Lung (tissue), 12 donors: Measurements from ENCODE around the gene ZDHHC20. TPM values are rescaled to one million over a fixed set of nuclear protein-coding genes. Genes with fewer than 3 reads are reported as not detected.
A peak's percentile ranks its signal among the peaks of the same experiment; 100 is the strongest.

ENCODE experiments used
- ATAC-seq: fragments of 200-7000 bp; cut with Tn5 transposase; one replicate; pipeline ENCODE4 v1.9.1; 2020; ENCODE audit warnings: moderate number of reproducible peaks; ENCODE audit not compliant: insufficient read depth, low FRiP score
- DNase-seq, 3 donors: peaks; one replicate each; pipeline ENCODE4 v3.0.0-alpha.2; 2013 to 2017
- H3K27ac ChIP-seq, 2 donors: one replicate each; pipeline ENCODE4 v1.5.1; 2013; ENCODE audit warnings: mild to moderate bottlenecking in 2 of 2, moderate library complexity in 2 of 2, control low read depth in 1 of 2, inconsistent platforms in 1 of 2, low read depth in 1 of 2, low read length in 1 of 2
- H3K27me3 ChIP-seq, 3 donors: one replicate each; pipeline ENCODE4 v1.5.1; 2013; ENCODE audit warnings: low read length in 2 of 3; ENCODE audit not compliant: control insufficient read depth in 3 of 3, insufficient read depth in 3 of 3
- H3K36me3 ChIP-seq, 4 donors: one replicate each; pipeline ENCODE4 v1.5.1; 2013; ENCODE audit warnings: low read length in 4 of 4, mild to moderate bottlenecking in 1 of 4, moderate library complexity in 1 of 4; ENCODE audit not compliant: control insufficient read depth in 4 of 4, insufficient read depth in 4 of 4
- H3K4me1 ChIP-seq, 5 donors: one replicate each; pipeline ENCODE4 v1.5.1; 2013; ENCODE audit warnings: low read length in 5 of 5, mild to moderate bottlenecking in 2 of 5, moderate library complexity in 1 of 5; ENCODE audit not compliant: control insufficient read depth in 5 of 5, insufficient read depth in 5 of 5
- H3K4me3 ChIP-seq: one replicate; pipeline ENCODE4 v1.5.1; 2013; ENCODE audit warnings: mild to moderate bottlenecking, control low read depth, moderate library complexity
- H3K9ac ChIP-seq, 2 donors: one replicate each; pipeline ENCODE4 v1.5.1; 2013; ENCODE audit warnings: low read length in 2 of 2, control low read depth in 1 of 2; ENCODE audit not compliant: insufficient read depth in 1 of 2
- H3K9me3 ChIP-seq, 4 donors: one replicate each; pipeline ENCODE4 v1.5.1; 2013; ENCODE audit warnings: low read length in 3 of 4, mild to moderate bottlenecking in 1 of 4, moderate library complexity in 1 of 4; ENCODE audit not compliant: control insufficient read depth in 4 of 4, insufficient read depth in 3 of 4
- WGBS, 2 donors: extraction: QIAGEN DNeasy Blood & Tissue Kit; methylation state at CpG; one replicate each; pipeline ENCODE4 v1.1.7; 2013; 5-methylcytosine and 5-hydroxymethylcytosine counted together
- polyA plus RNA-seq, 2 donors: library from polyadenylated mRNA; stranded (reverse); fragments of 200-250 nt; gene quantifications; one replicate each; pipeline ENCODE4 v1.2.1, GENCODE V29; 2013
- total RNA-seq, 2 donors: library from RNA; depleted of rRNA in 1 of 2; stranded (reverse); fragments of >200 nt in 1 of 2; gene quantifications; one replicate each; pipeline ENCODE4 v1.2.1, GENCODE V29; 2014 to 2021
- TF ChIP-seq, protein P1 (sequence below): IDR thresholded peaks from 2 replicates; pipeline ENCODE4 v1.5.1; 2012; ENCODE audit warnings: mild to moderate bottlenecking; ENCODE audit errors: control extremely low read depth, extremely low read depth
- donor health status: control.
- donor health status: control.
- donor health status: Bipolar disorder and iron deficiency.
- donor health status: healthy.
- donor health status: DM: yes; HTN: yes; CAD: no.

Gene ZDHHC20
- total and polyA plus RNA-seq, 4 donors = 22.8 to 153 (median 47.0) TPM

GRCh38 chr13:21461131-21461530, 2.0 kb upstream of the ZDHHC20 start:
- WGBS, 2 donors = 69 to 79% methylated on average over 3 of the region's 3 CpGs
- TF ChIP-seq, protein P1, sequence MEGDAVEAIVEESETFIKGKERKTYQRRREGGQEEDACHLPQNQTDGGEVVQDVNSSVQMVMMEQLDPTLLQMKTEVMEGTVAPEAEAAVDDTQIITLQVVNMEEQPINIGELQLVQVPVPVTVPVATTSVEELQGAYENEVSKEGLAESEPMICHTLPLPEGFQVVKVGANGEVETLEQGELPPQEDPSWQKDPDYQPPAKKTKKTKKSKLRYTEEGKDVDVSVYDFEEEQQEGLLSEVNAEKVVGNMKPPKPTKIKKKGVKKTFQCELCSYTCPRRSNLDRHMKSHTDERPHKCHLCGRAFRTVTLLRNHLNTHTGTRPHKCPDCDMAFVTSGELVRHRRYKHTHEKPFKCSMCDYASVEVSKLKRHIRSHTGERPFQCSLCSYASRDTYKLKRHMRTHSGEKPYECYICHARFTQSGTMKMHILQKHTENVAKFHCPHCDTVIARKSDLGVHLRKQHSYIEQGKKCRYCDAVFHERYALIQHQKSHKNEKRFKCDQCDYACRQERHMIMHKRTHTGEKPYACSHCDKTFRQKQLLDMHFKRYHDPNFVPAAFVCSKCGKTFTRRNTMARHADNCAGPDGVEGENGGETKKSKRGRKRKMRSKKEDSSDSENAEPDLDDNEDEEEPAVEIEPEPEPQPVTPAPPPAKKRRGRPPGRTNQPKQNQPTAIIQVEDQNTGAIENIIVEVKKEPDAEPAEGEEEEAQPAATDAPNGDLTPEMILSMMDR = no peak
- Histone ChIP-seq H3K27ac (no peak overlapping the region), H3K27me3 (no peaks in the 10 kb centered on the region), H3K9me3 (no peaks in the 10 kb centered on the region), H3K4me1 (peaks cover 0 to 14% (median 0%) of the 10 kb centered on the region in 5 donors), H3K4me3 (no peak overlapping the region), H3K36me3 (peaks cover 0 to 3% (median 0%) of the 10 kb centered on the region in 4 donors), H3K9ac (no peak overlapping the region)
- ATAC-seq (no peak), DNase-seq (no peak)

- WGBS, 2 donors = 0 to 1% methylated on average over 16 of the region's 16 CpGs
- Histone ChIP-seq H3K36me3 (peaks cover 0 to 3% (median 0%) of the 10 kb centered on the region in 4 donors), H3K9me3 (no peaks in the 10 kb centered on the region), H3K4me1 (peaks cover 0 to 13% (median 0%) of the 10 kb centered on the region in 5 donors), H3K4me3 (peak overlapping the region; percentile 93), H3K27ac (peak overlapping the region; percentile 98 to 99), H3K27me3 (no peaks in the 10 kb centered on the region), H3K9ac (peak overlapping the region; percentile 73 to 91)
- TF ChIP-seq, protein P1 = no peak
- DNase-seq (peak; percentile 48 to 65 (median 58)), ATAC-seq (no peak)
Measured at GRCh38 chr13:21458451-21458812, 671 bp downstream of the ZDHHC20 start.

DNA sequence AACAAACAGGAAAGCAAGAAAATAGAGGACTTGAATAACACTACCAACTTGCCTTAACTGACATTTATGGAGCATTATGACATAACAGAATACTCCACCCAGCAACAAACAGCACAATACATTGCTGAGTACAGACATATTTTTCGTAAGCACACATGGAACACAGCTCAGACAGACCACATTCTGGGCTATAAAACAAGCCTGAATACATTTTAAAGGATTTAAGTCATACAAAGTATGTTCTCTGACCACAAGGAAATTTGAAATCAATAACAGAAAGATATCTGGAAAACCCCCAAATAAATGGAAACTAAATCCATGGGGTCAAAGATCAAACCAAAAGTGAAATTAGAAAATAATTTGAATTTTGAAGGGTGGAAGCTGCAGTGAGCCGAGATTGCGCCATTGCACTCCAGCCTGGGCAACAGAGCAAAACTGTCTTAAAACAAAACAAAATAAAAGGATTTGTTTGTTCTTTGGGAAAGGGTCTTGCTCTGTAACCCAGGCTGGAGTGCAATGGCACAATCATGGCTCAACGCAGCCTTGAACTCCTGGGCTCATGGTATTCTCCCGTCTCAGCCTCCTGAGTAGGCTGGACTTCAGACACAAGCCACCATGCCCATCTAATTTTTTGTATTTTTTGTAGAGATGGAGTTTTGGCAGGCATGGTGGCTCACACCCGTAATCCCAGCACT, 5.6 kb downstream of the ZDHHC20 start:
- no peak overlapping the region for H3K27ac ChIP-seq
- H3K9me3 ChIP-seq = no peaks in the 10 kb centered on the region
- WGBS, 2 donors = 85 to 88% methylated on average over 6 of the region's 6 CpGs
- no peak for DNase-seq
- H3K9ac ChIP-seq = no peak overlapping the region
- H3K36me3 ChIP-seq = no peaks in the 10 kb centered on the region
- peaks cover 0 to 13% (median 0%) of the 10 kb centered on the region in 5 donors for H3K4me1 ChIP-seq
- TF ChIP-seq, protein P1 = no peak
- H3K4me3 ChIP-seq = no peak overlapping the region
- no peaks in the 10 kb centered on the region for H3K27me3 ChIP-seq
- peak; percentile 47 for ATAC-seq
